22Rv1 (cell line): Measurements from ENCODE around the gene LAMA2.

Experiments
- ZFX ChIP-seq: fragments of 450-650 bp; IDR thresholded peaks from 2 replicates; pipeline ENCODE4 v1.6.1; 2017; ENCODE audit warnings: antibody characterized with exemption, borderline replicate concordance
- TF ChIP-seq, protein P1 (sequence below): fragments of 450-650 bp; IDR thresholded peaks from 2 replicates; pipeline ENCODE4 v1.5.1; 2017; ENCODE audit warnings: mild to moderate bottlenecking

DNA sequence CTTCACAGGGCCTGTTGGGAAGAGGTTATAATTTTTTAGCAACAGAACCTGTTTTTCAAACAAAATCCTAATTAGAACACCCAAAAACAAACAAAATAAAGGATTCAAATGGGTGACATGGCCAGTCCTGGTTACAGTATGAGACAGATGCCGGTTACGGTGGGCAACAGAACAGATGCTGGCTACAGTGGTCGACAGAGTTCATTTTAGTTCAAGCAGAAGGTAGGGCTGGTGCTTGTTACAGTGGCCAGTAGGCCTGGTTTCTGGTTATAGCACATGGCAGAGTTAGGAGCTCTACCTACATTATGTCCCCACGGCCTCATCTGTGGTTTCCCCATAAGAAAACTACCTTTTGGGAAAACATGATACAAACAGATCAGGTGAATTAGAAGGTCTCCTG lies 327.7 kb downstream of the LAMA2 start:
- TF ChIP-seq, protein P1, sequence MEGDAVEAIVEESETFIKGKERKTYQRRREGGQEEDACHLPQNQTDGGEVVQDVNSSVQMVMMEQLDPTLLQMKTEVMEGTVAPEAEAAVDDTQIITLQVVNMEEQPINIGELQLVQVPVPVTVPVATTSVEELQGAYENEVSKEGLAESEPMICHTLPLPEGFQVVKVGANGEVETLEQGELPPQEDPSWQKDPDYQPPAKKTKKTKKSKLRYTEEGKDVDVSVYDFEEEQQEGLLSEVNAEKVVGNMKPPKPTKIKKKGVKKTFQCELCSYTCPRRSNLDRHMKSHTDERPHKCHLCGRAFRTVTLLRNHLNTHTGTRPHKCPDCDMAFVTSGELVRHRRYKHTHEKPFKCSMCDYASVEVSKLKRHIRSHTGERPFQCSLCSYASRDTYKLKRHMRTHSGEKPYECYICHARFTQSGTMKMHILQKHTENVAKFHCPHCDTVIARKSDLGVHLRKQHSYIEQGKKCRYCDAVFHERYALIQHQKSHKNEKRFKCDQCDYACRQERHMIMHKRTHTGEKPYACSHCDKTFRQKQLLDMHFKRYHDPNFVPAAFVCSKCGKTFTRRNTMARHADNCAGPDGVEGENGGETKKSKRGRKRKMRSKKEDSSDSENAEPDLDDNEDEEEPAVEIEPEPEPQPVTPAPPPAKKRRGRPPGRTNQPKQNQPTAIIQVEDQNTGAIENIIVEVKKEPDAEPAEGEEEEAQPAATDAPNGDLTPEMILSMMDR = no peak
- no peak for TF ChIP-seq ZFX
